HL-60 (cell line): ENCODE data around the gene LAMC1.
"Not testable (repeated sequence)": the region's sequence is repeated elsewhere in the genome, so short reads cannot be mapped to it uniquely, and the experiment has no call there.

Experiments
- DNase-seq, 2 experiments: peaks; one replicate each; pipeline ENCODE4 v3.0.0-alpha.2; 2010 to 2020; ENCODE audit warnings: low read depth in 1 of 2, low spot score in 1 of 2
- H3K27ac ChIP-seq: fragments of 250-450 bp; sonication (Bioruptor Pico); replicated peaks from 2 replicates; pipeline ENCODE4 v1.5.1; 2020; ENCODE audit warnings: mild to moderate bottlenecking, moderate library complexity
- H3K27me3 ChIP-seq: fragments of 250-450 bp; sonication (Bioruptor Pico); 2 replicates; pipeline ENCODE4 v1.5.1; 2021; ENCODE audit warnings: mild to moderate bottlenecking, moderate library complexity; ENCODE audit not compliant: insufficient read depth, poor library complexity, severe bottlenecking
- H3K4me3 ChIP-seq: replicated peaks from 2 replicates; pipeline ENCODE4 v1.5.1; 2011; ENCODE audit warnings: mild to moderate bottlenecking, control low read depth, low read length; ENCODE audit not compliant: insufficient read depth
- CTCF ChIP-seq: IDR thresholded peaks from one replicate; pipeline ENCODE4 v1.5.1; 2011; ENCODE audit warnings: low read length, control low read depth, inconsistent platforms; ENCODE audit not compliant: insufficient read depth
- GABPA ChIP-seq: IDR thresholded peaks from 2 replicates; pipeline ENCODE4 v1.6.1; 2012; ENCODE audit warnings: low read depth
- POLR2AphosphoS5 ChIP-seq: IDR thresholded peaks from 2 replicates; pipeline ENCODE4 v1.6.1; 2012; ENCODE audit warnings: low read depth
- REST ChIP-seq: IDR thresholded peaks from 2 replicates; pipeline ENCODE4 v1.6.1; 2012; ENCODE audit warnings: low read depth; ENCODE audit not compliant: insufficient replicate concordance
- SPI1 ChIP-seq: IDR thresholded peaks from 2 replicates; pipeline ENCODE4 v1.6.1; 2012; ENCODE audit warnings: low read depth, mild to moderate bottlenecking, borderline replicate concordance

The LAMC1 gene

GRCh38 chr1:183070234-183070922 is 47.2 kb downstream of the LAMC1 start:
- DNase-seq, result no peak
- Histone ChIP-seq H3K27me3 (no peaks in the 10 kb centered on the region), H3K27ac (no peak overlapping the region), H3K4me3 (no peak overlapping the region)
- TF ChIP-seq GABPA (no peak), REST (no peak), POLR2AphosphoS5 (no peak), SPI1 (no peak), CTCF (no peak)

- Histone ChIP-seq H3K27me3 (no peaks in the 10 kb centered on the region), H3K4me3 (no peak overlapping the region), H3K27ac (no peak overlapping the region)
- TF ChIP-seq GABPA (no peak), SPI1 (no peak), CTCF (no peak), REST (no peak), POLR2AphosphoS5 (no peak)
- no peak for DNase-seq
These were observed 47.9 kb downstream of the LAMC1 start for GRCh38 chr1:183070923-183071618.

- DNase-seq, H3K27me3 ChIP-seq, H3K4me3 ChIP-seq, H3K27ac ChIP-seq: not testable (repeated sequence)
These were observed 49.4 kb downstream of the LAMC1 start for GRCh38 chr1:183072595-183072994.

- no peak overlapping the region for H3K4me3 ChIP-seq
- TF ChIP-seq CTCF, result no peak
- no peak for TF ChIP-seq SPI1
- TF ChIP-seq POLR2AphosphoS5, result no peak
- TF ChIP-seq REST, result no peak
- TF ChIP-seq GABPA, result no peak
- H3K27ac ChIP-seq, result no peak overlapping the region
- no peaks in the 10 kb centered on the region for H3K27me3 ChIP-seq
- DNase-seq, result no peak
These were observed 50.1 kb downstream of the LAMC1 start for GRCh38 chr1:183073320-183073719.
